GM13976 (cell line): ENCODE measurements around the gene TRAF3.
"Not testable (repeated sequence)": the region's sequence is repeated elsewhere in the genome, so short reads cannot be mapped to it uniquely, and the experiment has no call there.

ENCODE experiments used
- DNase-seq: peaks from one replicate; pipeline ENCODE4 v3.0.0; 2012; ENCODE audit warnings: low spot score
- in situ Hi-C: fragments of 300-500 bp; cut with MboI; formaldehyde crosslinking; loops from one replicate; pipeline ENCODE4 v1.12.0; 2022; ENCODE audit warnings: low sequenced_read_pairs, mixed read lengths, inconsistent platforms; ENCODE audit not compliant: unreplicated experiment
- TF ChIP-seq, protein P1 (sequence below): IDR thresholded peaks from 2 replicates; pipeline ENCODE4 v1.5.1; 2012; ENCODE audit warnings: borderline replicate concordance, mild to moderate bottlenecking; ENCODE audit not compliant: insufficient read depth; ENCODE audit errors: extremely low read depth, missing control alignments, control extremely low read depth

The TRAF3 gene

DNA sequence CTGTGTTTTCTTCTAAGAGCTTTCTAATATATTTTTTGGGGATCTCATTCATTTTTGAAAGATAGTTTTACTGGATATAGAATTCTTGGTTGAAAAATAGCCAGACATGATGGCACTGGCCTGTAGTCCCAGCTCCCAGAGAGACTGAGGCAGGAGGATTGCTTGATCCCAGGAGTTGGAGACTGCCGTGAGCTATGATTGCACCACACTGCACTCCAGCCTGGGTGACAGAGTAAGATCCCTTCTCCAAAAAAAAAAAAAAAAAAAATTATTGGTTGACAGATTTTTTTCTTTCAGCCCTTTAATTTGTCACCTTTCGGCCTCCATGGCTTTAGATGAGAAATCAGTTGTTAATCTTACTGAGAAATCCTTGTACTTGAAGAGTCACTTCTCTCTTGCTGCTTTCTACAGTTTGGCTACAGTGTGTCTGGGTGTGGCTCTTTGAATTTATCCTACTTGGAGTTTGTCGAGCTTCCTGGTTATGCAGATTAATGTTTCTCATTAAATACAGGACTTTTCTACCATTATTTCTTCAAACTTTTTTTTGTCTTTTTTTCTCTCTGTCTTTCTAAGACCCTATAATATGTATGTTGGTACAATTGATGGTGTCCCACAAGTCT is 85.0 kb downstream of the TRAF3 start:
- in situ Hi-C loops, result no loop called here
- DNase-seq, result no peak
- TF ChIP-seq, protein P1, sequence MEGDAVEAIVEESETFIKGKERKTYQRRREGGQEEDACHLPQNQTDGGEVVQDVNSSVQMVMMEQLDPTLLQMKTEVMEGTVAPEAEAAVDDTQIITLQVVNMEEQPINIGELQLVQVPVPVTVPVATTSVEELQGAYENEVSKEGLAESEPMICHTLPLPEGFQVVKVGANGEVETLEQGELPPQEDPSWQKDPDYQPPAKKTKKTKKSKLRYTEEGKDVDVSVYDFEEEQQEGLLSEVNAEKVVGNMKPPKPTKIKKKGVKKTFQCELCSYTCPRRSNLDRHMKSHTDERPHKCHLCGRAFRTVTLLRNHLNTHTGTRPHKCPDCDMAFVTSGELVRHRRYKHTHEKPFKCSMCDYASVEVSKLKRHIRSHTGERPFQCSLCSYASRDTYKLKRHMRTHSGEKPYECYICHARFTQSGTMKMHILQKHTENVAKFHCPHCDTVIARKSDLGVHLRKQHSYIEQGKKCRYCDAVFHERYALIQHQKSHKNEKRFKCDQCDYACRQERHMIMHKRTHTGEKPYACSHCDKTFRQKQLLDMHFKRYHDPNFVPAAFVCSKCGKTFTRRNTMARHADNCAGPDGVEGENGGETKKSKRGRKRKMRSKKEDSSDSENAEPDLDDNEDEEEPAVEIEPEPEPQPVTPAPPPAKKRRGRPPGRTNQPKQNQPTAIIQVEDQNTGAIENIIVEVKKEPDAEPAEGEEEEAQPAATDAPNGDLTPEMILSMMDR, result no peak

DNA sequence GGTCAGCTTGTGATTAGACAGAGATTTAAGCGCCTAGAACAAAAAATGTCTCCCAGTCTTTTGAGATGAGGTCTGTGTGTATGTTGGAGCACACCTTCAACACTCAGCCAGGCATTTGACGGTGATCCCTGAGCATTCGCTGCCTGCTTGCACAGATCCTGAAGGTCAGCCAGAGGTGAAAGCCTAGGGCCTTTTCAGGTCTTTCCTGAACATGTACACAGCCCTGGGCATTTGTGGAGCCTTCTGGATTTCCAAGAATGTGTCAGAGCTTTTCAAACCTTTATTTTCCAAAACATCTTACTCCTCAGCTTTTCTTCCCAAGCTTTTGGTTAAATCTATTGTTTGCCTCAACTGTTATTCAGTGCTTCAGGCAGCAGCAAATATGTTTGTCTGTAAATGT is 86.1 kb downstream of the TRAF3 start:
- in situ Hi-C loops, result no loop called here
- no peak for DNase-seq
- TF ChIP-seq, protein P1, result no peak

DNA sequence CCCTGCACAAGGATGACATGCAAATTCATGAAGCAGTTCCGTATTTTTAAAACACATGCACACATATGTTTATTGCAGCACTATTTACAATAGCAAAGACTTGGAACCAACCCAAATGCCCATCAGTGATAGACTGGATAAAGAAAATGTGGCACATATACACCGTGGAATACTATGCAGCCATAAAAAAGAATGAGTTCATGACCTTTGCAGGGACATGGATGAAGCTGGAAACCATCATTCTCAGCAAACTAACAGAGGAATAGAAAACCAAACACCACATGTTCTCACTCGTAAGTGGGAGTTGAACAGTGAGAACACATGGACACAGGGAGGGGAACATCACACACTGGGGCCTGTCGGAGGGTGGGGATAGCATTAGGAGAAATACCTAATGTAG is 88.7 kb downstream of the TRAF3 start:
- DNase-seq, in situ Hi-C loops: not testable (repeated sequence)

DNA sequence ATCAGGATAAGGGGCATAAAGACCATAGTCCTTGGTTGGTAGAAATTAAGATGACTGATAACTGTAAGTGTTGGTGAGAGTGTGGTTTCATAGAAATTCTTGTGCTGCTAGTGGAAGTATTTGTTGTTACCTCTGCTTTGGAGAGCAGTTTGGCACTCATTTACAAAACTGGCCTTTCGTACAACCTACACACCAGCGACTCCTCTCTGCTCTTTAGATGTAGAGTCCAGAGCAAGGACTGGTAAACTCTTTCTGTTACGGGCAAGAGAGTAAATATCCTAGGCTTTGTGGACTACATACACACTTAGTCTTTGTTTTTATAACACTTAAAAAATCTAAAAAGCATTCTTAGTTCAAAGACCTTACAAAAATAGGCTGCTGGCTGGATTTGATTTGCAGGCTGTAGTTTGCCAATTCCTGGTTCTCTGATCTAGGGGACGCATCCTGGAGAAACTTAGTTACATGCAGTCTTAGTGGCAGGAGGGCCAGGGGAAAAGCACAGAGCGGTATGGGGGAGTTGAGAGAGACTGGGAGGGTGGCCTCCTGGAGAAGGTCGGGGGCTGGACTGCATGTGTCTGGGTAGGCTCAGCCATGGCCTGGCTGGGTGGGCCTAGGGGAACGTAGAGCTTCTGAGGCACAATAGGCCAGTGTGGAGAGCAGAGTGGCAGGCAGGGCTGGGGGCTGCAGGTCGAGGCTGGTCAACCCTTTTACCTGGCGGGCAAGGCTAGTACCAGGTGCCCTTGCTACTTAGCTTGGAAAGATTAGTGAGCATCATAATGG is 89.9 kb downstream of the TRAF3 start:
- in situ Hi-C loops, result no loop called here
- TF ChIP-seq, protein P1, result no peak

DNA sequence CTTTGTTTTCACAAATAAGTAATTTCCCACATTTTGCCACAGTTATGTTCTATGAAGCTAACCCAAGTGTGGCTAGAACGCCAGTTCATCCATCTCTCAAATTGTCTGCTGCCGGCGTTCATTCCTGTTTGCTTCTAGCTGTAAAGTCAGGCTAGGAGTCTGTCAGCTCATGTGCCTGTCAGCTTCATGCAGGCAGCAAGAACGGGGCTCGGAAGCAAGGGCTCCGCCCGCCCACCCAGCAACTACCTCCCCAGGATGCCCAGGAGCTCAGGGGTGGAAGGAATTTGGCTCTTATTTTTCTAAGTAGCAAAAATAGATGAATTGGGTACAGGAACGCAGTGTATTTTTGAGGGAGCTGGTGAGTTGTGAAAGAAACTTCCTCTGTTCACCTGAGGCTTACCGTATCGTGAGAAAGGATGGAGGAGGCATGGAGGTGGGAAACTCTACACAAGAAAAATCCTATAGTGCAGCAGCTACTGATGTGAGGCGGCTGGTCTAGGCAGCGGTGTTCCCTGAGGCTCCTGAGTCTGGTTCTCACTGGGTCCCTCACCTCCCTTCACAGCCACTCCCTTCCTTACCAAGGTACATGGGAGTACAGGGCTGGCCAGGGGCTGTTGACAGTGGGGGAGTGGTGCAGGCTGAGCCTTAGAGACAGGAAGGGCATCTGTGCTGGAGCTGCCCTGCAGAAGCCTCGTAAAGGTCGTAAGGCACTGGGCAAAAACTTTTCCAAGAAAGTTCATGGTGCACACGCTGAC is 90.8 kb downstream of the TRAF3 start:
- no peak for DNase-seq
- TF ChIP-seq, protein P1, result no peak
- in situ Hi-C loops, result no loop called here

More for the DNA sequence above, 89.9 kb downstream of the TRAF3 start:
- no peak for DNase-seq

DNA sequence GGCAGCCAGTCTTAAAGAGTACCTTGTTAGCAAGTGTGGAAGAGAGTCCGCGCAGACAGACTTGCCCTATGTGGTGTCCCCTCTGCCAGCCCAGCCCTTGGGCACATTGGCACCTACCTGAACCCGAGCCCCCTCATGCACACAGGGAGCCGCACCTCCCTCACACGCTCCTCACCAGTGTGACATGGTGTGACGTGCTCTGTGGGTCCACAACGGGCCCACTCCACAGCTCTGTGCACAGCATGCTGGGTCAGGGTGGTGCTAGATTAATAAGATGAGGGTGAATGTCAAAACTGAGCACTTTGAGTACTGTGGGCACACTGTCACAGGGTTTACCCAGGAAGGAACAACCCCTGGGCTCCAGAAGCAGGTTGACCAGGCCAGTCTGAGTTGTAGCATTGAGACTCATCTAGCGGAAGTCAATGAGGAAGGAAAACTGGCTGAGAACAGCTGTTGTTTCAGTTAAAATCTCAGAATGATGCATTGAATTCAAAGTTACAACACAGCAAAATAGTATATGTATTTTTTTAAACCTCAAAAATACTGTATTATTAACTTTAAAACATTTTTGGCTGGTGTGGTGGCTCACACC is 91.8 kb downstream of the TRAF3 start:
- TF ChIP-seq, protein P1, result no peak
- in situ Hi-C loops, result no loop called here
- no peak for DNase-seq

DNA sequence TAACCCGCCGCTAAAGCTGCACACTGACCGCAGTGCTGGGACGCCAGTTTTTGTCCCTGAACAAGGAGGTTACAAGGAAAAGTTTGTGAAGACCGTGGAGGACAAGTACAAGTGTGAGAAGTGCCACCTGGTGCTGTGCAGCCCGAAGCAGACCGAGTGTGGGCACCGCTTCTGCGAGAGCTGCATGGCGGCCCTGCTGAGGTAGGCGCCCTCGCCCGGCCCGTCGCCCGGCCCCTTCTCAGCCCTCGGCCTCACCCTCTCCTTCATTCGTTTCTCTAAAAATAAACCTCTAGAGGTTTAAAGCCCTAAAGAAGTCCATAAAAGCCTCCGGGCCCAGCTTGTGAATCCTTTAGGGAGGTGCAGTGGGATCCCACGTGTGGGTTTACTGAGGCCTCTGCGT is 93.0 kb downstream of the TRAF3 start:
- no peak for DNase-seq
- TF ChIP-seq, protein P1, result no peak
- in situ Hi-C loops, result no loop called here
